Natural killer cell (primary cell): ENCODE data around the gene NTM. TPM values are rescaled to one million over a fixed set of nuclear protein-coding genes. Genes with fewer than 3 reads are reported as not detected.
"Not testable (repeated sequence)": the region's sequence is repeated elsewhere in the genome, so short reads cannot be mapped to it uniquely, and the experiment has no call there.

Experiments used
- ATAC-seq, 3 donors: fragments of 150-1000 bp in 2 of 3; fragments of 200-7000 bp in 1 of 3; cut with Tn5 transposase; 1 replicate in 1 of 3; 2 replicates in 2 of 3; pipeline ENCODE4 v1.10.0; 2021; ENCODE audit warnings: mild to moderate bottlenecking in 2 of 3, moderate library complexity in 2 of 3
- DNase-seq, 2 donors: peaks; one replicate each; pipeline versions ENCODE4 v3.0.0 to v3.0.0-alpha.2; 2013 to 2021; ENCODE audit warnings: mixed read lengths in 1 of 2
- H3K27ac ChIP-seq: one replicate; pipeline ENCODE4 v1.5.1; 2013; ENCODE audit warnings: mild to moderate bottlenecking, low read length
- H3K27me3 ChIP-seq: one replicate; pipeline ENCODE4 v1.6.1; 2013; ENCODE audit warnings: low read length; ENCODE audit not compliant: control insufficient read depth, insufficient read depth
- H3K36me3 ChIP-seq: one replicate; pipeline ENCODE4 v1.6.1; 2013; ENCODE audit warnings: low read length; ENCODE audit not compliant: control insufficient read depth, insufficient read depth
- H3K4me1 ChIP-seq: one replicate; pipeline ENCODE4 v1.6.1; 2013; ENCODE audit warnings: low read length; ENCODE audit not compliant: control insufficient read depth, insufficient read depth
- H3K4me3 ChIP-seq: one replicate; pipeline ENCODE4 v1.5.1; 2013; ENCODE audit warnings: low read length
- H3K9me3 ChIP-seq: one replicate; pipeline ENCODE4 v1.6.1; 2013; ENCODE audit warnings: low read length; ENCODE audit not compliant: control insufficient read depth, insufficient read depth
- H3K27ac Mint-ChIP-seq, 2 donors: one replicate each; pipeline ENCODE4 v1.8.0; 2022; ENCODE audit warnings: mild to moderate bottlenecking in 2 of 2, mixed read lengths in 2 of 2, moderate library complexity in 1 of 2
- H3K27me3 Mint-ChIP-seq, 2 donors: one replicate each; pipeline ENCODE4 v1.8.0; 2022; ENCODE audit warnings: low read depth in 2 of 2, mixed read lengths in 2 of 2
- H3K36me3 Mint-ChIP-seq: one replicate; pipeline ENCODE4 v1.8.0; 2022; ENCODE audit warnings: mixed read lengths
- H3K4me1 Mint-ChIP-seq, 2 donors: one replicate each; pipeline ENCODE4 v1.8.0; 2022; ENCODE audit warnings: mixed read lengths in 2 of 2
- H3K4me3 Mint-ChIP-seq: one replicate; pipeline ENCODE4 v1.8.0; 2022; ENCODE audit warnings: mild to moderate bottlenecking, moderate library complexity, mixed read lengths
- H3K9me3 Mint-ChIP-seq, 2 donors: one replicate each; pipeline ENCODE4 v1.8.0; 2022; ENCODE audit warnings: mixed read lengths in 2 of 2
- CTCF ChIP-seq: fragments of 200-600 bp; IDR thresholded peaks from one replicate; pipeline ENCODE4 v1.8.0; 2022; ENCODE audit warnings: antibody characterized with exemption
- WGBS: methylation state at CpG from one replicate; pipeline ENCODE4 v1.1.7; 2013; ENCODE audit warnings: missing lambda C conversion rate; ENCODE audit not compliant: insufficient coverage; 5-methylcytosine and 5-hydroxymethylcytosine counted together
- intact Hi-C: fragments of 100-400 bp; cut with micrococcal nuclease; formaldehyde crosslinking; loops from one replicate; pipeline ENCODE4 v1.14.2; 2022
- total RNA-seq, 4 donors: library from RNA; stranded (reverse); fragments of 120-200 nt in 1 of 4; gene quantifications; one replicate each; pipeline versions ENCODE4 v1.2.3 to v1.2.4, GENCODE V29; 2013 to 2022

Gene NTM
- total RNA-seq, 3 donors from 2014 or later (not counting 1 experiment from before 2014, with no cell fraction given) = not detected

GRCh38 chr11:132070907-132071306 is 700.5 kb downstream of the NTM start:
- H3K36me3 Mint-ChIP-seq, H3K4me1 ChIP-seq, H3K4me3 ChIP-seq, H3K27ac Mint-ChIP-seq, H3K4me1 Mint-ChIP-seq, H3K27ac ChIP-seq, DNase-seq, ATAC-seq, H3K27me3 Mint-ChIP-seq, intact Hi-C loops, H3K27me3 ChIP-seq, H3K36me3 ChIP-seq, H3K4me3 Mint-ChIP-seq: not testable (repeated sequence)
- peaks cover 6 to 12% of the 10 kb centered on the region in 2 donors for H3K9me3 Mint-ChIP-seq
- WGBS = 90% methylated on average over 12 of the region's 17 CpGs
- peaks cover 15% of the 10 kb centered on the region for H3K9me3 ChIP-seq

GRCh38 chr11:132072044-132072857 is 701.8 kb downstream of the NTM start:
- H3K4me1 ChIP-seq = no peaks in the 10 kb centered on the region
- H3K36me3 ChIP-seq = no peaks in the 10 kb centered on the region
- DNase-seq (no peak), ATAC-seq (no peak)
- intact Hi-C loops = no loop called here
- H3K4me3 Mint-ChIP-seq = no peak overlapping the region
- no peak overlapping the region for H3K27ac ChIP-seq
- no peaks in the 10 kb centered on the region for H3K27me3 ChIP-seq
- no peak overlapping the region for H3K4me3 ChIP-seq
- no peaks in the 10 kb centered on the region for H3K27me3 Mint-ChIP-seq
- no peak for TF ChIP-seq CTCF
- H3K9me3 Mint-ChIP-seq = peaks cover 7% of the 10 kb centered on the region in 2 donors
- H3K4me1 Mint-ChIP-seq = no peaks in the 10 kb centered on the region
- 74% methylated on average over 6 of the region's 6 CpGs for WGBS
- H3K27ac Mint-ChIP-seq = no peak overlapping the region
- H3K9me3 ChIP-seq = peaks cover 11% of the 10 kb centered on the region
- H3K36me3 Mint-ChIP-seq = no peaks in the 10 kb centered on the region

DNA sequence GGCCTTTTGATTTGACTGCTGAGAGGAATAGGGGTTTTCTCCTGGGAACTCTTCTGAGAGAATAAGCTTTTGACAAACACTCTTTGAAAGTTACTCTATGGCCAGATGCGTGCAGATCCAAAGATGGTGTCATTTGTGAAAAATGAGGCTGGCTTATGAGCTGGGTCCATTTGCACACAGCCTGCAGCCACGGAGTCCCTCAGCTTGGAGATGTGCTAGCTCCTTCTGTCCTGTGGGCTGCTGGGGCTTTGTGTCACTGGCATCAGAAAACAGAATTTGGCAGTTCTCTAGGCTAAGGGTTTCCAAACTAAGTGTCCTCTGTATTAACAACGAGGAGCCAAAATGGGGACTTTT is 702.4 kb downstream of the NTM start:
- no peak overlapping the region for H3K4me3 Mint-ChIP-seq

GRCh38 chr11:132073787-132074186 is 703.4 kb downstream of the NTM start:
- H3K4me1 ChIP-seq = no peaks in the 10 kb centered on the region
- Mint-ChIP-seq H3K27me3 (no peaks in the 10 kb centered on the region), H3K36me3 (no peaks in the 10 kb centered on the region), H3K4me1 (no peaks in the 10 kb centered on the region), H3K4me3 (no peak overlapping the region), H3K9me3 (peaks cover 7% of the 10 kb centered on the region in 2 donors), H3K27ac (no peak overlapping the region)
- no peak overlapping the region for H3K4me3 ChIP-seq
- WGBS = 71% methylated on average over 1 of the region's 1 CpG
- no peaks in the 10 kb centered on the region for H3K27me3 ChIP-seq
- no peak for ATAC-seq
- peaks cover 8% of the 10 kb centered on the region for H3K9me3 ChIP-seq
- DNase-seq = no peak
- H3K36me3 ChIP-seq = no peaks in the 10 kb centered on the region
- intact Hi-C loops = no loop called here
- no peak overlapping the region for H3K27ac ChIP-seq
- TF ChIP-seq CTCF = no peak

More for the DNA sequence above, 702.4 kb downstream of the NTM start:
- H3K36me3 ChIP-seq = no peaks in the 10 kb centered on the region
- H3K27ac ChIP-seq = no peak overlapping the region
- H3K27me3 ChIP-seq = no peaks in the 10 kb centered on the region
- H3K27ac Mint-ChIP-seq = no peak overlapping the region
- ATAC-seq (no peak), DNase-seq (no peak)
- intact Hi-C loops = no loop called here
- H3K4me1 Mint-ChIP-seq = no peaks in the 10 kb centered on the region
- H3K9me3 ChIP-seq = peaks cover 11% of the 10 kb centered on the region
- H3K4me3 ChIP-seq = no peak overlapping the region
- 83% methylated on average over 3 of the region's 3 CpGs for WGBS
- peaks cover 7% of the 10 kb centered on the region in 2 donors for H3K9me3 Mint-ChIP-seq
- no peaks in the 10 kb centered on the region for H3K36me3 Mint-ChIP-seq
- no peak for TF ChIP-seq CTCF
- no peaks in the 10 kb centered on the region for H3K4me1 ChIP-seq
- H3K27me3 Mint-ChIP-seq = no peaks in the 10 kb centered on the region
